GM18907 (cell line): ENCODE data around the gene AHCYL2.
"Not testable (repeated sequence)": the region's sequence is repeated elsewhere in the genome, so short reads cannot be mapped to it uniquely, and the experiment has no call there.

Experiments
- ATAC-seq: cut with Tn5 transposase; IDR thresholded peaks from one replicate; pipeline ENCODE4 v1.9.1; 2021; ENCODE audit warnings: mild to moderate bottlenecking, moderate library complexity; ENCODE audit not compliant: unreplicated experiment

AHCYL2 gene

GRCh38 chr7:129282865-129283264, 58.0 kb downstream of the AHCYL2 start:
- ATAC-seq, result no peak

GRCh38 chr7:129283936-129284335, 59.1 kb downstream of the AHCYL2 start:
- ATAC-seq, result no peak

DNA sequence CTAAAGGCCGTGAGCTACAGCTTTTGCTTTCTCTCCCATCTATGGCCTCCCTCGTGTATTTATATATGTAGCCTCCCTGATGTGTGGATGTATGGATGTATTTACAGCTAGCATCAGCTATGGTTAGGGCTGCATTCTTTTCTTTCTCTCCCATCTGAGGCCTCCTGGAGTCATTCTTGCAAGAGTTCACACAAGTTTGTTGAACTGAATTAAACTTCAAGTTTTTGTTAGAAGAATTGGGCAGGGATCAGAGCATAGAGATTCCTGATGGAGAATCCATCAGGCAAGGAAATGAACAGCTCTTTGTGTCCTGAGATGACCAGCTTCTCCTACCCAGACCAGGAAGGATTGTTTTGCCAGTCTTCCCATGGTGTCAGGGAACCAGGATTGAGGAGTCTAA, 60.3 kb downstream of the AHCYL2 start:
- no peak for ATAC-seq

GRCh38 chr7:129292861-129293260, 68.0 kb downstream of the AHCYL2 start:
- ATAC-seq, result no peak

DNA sequence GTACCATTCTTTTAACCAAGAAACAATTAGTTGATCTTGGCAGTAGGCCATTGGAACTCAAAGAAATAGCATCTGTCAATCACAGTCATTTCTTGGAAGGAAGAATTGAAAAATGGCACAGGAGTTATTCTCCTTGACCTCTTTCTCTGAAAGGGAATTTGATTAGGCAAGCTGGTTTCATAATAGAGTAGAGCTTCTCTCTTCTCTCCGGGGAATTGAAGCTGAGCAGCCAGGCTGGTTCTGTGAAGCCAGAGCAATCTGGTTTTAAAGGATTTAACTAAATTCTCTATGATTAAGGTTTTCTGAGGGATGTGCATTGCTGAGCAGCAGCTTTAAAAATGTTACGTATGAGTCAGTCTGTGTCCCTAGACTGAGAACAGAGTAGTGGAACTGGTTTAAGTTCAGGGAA, 70.2 kb downstream of the AHCYL2 start:
- no peak for ATAC-seq

DNA sequence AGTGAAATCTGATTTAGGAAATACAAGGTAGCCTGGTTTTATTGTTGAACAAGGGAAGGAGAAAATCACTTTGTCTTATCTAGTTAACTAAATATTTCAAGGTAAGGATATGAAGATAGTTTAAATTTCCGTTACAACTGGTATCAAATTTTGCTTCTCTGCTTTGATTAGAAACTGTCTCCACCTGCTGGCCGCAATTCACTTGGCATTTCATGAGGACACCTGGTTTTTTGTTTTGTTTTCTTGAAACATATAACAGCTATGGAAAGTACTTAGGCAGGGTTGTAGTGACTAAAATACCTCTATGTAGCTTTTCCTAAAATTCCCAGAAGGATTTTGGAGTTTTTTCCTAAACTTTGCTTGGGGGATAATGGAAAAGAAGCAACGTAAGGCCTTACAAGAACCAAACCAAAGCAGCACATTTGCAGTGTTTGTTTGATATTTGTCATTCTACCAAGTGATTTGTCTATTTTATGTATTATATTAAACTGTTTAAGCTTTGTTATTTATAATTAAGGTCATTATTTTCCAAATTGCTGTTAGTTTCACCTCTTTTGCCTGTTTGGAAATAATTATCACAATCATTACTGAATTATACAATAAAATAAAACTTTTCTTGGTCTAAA, 73.6 kb downstream of the AHCYL2 start:
- no peak for ATAC-seq

DNA sequence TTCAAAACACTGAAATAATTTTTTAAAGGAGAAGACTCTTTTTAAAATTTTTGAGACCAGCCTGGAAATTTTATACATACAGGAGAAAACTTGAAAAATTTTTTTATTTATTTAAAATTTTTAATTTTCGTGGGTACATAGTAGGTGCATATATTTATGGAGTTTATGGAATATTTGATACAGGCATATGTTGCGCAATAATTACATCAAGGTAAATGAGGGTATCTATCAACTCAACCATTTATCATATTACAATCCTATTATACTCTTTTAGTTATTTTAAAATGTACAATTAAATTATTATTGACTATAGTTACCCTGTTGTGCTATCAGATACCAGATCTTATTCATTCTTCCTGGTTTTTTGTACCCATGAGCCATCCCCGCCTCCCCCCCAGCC, 75.1 kb downstream of the AHCYL2 start:
- no peak for ATAC-seq

GRCh38 chr7:129300299-129300698, 75.5 kb downstream of the AHCYL2 start:
- ATAC-seq, result not testable (repeated sequence)

DNA sequence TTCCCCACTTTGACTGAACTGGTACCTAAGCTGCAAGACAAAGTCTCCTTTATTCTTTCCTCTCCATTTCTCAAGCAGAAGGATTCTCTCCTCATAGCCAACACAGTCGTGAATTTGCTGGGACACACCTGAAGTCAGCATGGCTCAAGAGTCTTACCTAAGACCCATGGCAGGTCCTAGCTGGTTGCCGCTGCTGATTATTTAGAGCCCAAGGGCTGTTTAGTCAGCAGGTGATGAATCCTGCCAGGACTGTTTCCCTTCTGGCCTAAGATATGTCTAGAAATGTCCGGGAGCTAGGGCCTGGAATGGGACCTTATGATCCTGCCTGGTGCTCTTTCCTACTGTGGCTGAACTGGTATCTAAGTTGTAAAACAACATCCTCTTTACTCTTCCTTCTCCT, 82.8 kb downstream of the AHCYL2 start:
- ATAC-seq, result no peak

DNA sequence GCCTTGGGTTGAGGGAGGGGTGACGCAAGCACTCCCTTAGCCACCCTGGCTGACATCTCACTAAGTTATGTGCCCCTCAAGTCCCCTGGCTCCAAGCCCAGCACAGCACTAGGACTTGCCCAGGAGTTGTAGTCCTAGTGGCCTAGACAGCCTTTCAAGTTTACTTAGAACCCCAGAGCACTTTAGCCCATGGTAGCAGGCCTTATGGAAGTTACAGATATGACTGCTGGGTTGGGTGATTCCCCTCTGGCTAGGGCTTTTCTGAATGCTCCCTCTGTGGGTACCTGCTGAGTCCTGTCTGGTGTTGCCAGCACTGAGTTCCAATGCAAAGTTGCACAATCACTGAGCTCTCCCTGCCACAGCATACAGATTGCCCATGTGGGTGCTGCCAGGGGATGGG, 83.2 kb downstream of the AHCYL2 start:
- ATAC-seq, result no peak

DNA sequence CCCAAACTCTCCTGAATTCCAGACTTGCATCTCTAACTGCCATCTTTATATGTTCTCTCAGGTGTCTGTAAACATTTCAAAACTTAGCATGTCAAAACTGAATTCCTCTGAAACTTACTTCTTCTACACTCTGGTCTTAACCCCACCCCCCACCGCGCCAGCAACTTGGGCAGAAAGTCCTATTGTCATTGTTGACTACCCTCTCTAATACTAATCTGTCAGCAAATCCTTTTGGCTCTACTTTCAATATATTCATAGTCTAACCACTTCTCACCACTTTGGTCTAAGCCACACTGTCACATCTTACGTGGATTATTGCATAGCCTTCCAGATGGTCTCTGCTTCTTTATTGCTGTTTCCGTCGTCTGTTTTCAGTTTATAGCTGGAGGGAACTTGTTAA, 86.6 kb downstream of the AHCYL2 start:
- no peak for ATAC-seq

- ATAC-seq, result no peak
These were observed 88.5 kb downstream of the AHCYL2 start for GRCh38 chr7:129313282-129313681.

- ATAC-seq, result no peak
These were observed 91.1 kb downstream of the AHCYL2 start for GRCh38 chr7:129315960-129316359.

DNA sequence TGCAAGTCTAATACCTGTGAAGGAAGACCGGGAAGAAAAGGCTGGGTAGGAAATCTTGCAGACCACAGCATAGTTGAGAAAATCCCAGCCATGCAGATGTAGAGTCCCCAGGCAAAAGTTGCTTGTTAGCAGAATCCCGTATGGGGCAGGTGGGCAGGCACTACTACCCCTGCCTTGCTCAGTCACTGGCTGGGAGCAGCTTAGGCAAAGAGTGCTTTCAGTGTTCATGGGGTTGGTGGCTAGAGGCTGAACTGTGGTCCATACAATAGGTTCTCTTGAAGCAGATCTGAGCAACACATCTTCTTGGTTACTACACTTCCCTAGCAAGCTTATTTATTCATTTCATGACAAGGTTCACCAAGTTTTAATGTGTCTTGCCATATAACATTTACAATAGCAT, 92.6 kb downstream of the AHCYL2 start:
- no peak for ATAC-seq

GRCh38 chr7:129327076-129327475, 102.2 kb downstream of the AHCYL2 start:
- no peak for ATAC-seq

GRCh38 chr7:129332254-129333035, 107.6 kb downstream of the AHCYL2 start:
- ATAC-seq, result no peak

GRCh38 chr7:129334473-129334872, 109.6 kb downstream of the AHCYL2 start:
- no peak for ATAC-seq

DNA sequence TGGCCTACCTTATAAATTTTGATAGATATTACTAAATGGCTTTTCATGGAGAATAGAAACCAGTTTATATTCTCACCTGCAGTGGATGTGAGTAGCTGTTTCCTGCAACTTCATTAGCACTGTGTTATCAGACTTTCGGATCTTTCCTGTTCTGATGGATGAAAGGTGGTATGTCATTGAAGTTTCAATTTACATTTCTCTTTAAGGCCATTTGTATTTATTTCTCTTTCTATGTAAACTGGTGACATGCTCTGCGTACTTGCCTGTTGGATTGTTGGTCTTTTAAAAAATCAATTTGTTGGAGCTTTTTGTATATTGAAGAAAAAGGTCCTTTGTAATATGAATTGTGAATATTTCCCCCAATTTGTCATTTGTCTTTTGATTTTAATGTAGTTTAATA, 113.6 kb downstream of the AHCYL2 start:
- ATAC-seq, result no peak

GRCh38 chr7:129341212-129341611, 116.4 kb downstream of the AHCYL2 start:
- ATAC-seq, result no peak

DNA sequence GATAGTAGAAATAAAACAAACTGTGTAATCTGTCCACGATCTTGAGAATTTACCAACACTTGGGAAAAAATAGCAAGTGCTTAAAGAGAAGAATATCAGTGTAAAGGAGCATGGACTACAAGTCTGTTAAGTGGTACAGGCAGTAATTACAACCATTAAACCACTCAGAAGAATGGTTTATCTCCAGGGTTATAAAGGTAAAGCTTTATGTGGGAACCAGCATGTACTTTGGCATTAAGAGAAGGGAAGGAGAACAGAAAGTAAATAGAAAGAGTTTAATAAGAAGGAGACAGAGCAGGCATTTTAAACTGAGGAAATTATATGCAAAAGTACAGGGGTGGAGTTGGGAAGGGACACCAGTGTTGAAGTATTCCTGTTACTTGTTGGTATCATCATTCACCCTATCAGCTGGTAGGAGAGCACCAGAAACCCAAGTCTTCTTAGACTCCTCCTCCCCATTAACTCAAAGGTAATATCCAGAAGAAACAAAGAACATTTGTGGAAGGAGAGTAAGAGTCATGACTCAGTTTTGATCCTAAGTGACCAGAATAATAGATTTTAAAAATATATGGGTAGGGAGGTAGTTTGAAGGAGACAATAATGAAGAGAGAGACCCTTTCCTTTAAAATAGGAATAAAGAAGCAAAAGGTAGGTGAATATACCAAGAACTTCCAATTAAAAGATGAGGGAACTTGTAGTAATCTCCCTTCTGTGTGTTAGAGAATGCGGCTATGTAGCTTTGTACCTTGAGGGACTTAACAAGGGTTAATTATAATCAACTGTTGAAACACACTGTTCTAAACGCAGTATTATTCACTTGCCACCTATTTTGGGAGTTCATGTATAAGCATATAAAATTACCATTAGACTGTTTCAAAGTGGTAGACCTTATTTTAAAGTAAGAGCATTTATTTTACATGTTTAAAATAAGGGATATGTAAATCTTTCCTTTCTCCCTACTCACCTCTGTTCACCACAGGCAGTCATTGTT, 117.3 kb downstream of the AHCYL2 start:
- no peak for ATAC-seq

- ATAC-seq, result no peak
These were observed 118.4 kb downstream of the AHCYL2 start for GRCh38 chr7:129343099-129343700.
